ENCODE data around the gene SLFN14. TPM values are rescaled to one million over a fixed set of nuclear protein-coding genes. Genes with fewer than 3 reads are reported as not detected.
A peak's percentile ranks its signal among the peaks of the same experiment; 100 is the strongest.

The SLFN14 gene
- total and polyA plus RNA-seq, 2 of the 4 experiments (the other 2 are of a cell fraction), result not detected

DNA sequence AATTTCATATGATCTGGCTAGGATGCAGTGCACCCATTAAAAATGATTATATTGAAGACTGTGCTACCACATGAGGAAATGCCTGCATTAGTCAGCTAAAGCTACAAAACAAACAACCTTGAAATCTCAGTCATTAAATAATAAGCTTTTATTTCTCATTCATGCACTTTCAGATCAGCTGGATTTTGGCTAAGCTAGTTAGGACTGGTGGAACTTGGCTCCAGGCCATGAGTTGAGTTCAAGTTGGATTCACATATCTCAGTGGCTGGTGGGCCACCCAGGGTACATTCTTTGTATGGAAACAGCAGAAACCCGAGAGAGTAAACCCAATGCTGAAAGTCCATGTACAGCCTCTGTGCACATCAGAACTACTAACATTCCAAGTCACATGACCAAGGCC lies 16.8 kb downstream of the SLFN14 start:
- Histone ChIP-seq H3K4me2 (ENCODE audit: low read depth, low read length) (no peak overlapping the region), H4K91ac (ENCODE audit: insufficient read depth, low read depth, low read length) (no peak overlapping the region), H4K8ac (ENCODE audit: low read depth in 2 of 2, low read length in 2 of 2) (no peak overlapping the region), H3K79me1 (ENCODE audit: low read depth in 1 of 2, low read length in 2 of 2) (no peaks in the 10 kb centered on the region), H4K20me1 (ENCODE audit: insufficient read depth, low read length) (no peaks in the 10 kb centered on the region), H3K4me1 (ENCODE audit: control insufficient read depth, insufficient read depth, low read length) (no peaks in the 10 kb centered on the region), H4K5ac (ENCODE audit: low read depth, low read length) (no peak overlapping the region), H3K36me3 (ENCODE audit: control insufficient read depth, insufficient read depth, low read length) (no peaks in the 10 kb centered on the region), H3K27me3 (ENCODE audit: control insufficient read depth, insufficient read depth, low read length) (peaks cover 12% of the 10 kb centered on the region), H2BK20ac (ENCODE audit: low read depth, low read length) (no peak overlapping the region), H3K4ac (ENCODE audit: low read depth, low read length) (no peak overlapping the region), H2AFZ (replicated peaks; ENCODE audit: low read length, poor library complexity) (no peak overlapping the region), H3K9me3 (ENCODE audit: control insufficient read depth, insufficient read depth, low read length) (no peaks in the 10 kb centered on the region), H3K4me3 (ENCODE audit: insufficient read depth, low read depth, low read length) (no peak overlapping the region), H3K9me1 (ENCODE audit: insufficient read depth, low read length) (no peaks in the 10 kb centered on the region), H2AK9ac (replicated peaks; ENCODE audit: low read depth, low read length, poor library complexity) (no peak overlapping the region), H2AK5ac (ENCODE audit: low read depth, low read length) (no peak overlapping the region), H3K9ac (ENCODE audit: low read depth, low read length) (no peak overlapping the region), H2BK15ac (ENCODE audit: low read depth, low read length) (no peak overlapping the region), H3K27ac (ENCODE audit: insufficient read depth, low read length) (no peak overlapping the region), H3K18ac (ENCODE audit: low read depth, low read length) (no peak overlapping the region), H3K14ac (replicated peaks; ENCODE audit: low read depth, low read length) (no peak overlapping the region), H3K56ac (ENCODE audit: extremely low read depth, insufficient read depth, low read length) (no peak overlapping the region), H2BK120ac (ENCODE audit: low read depth, low read length) (no peak overlapping the region), H2BK5ac (ENCODE audit: low read depth, low read length, poor library complexity, severe bottlenecking) (no peak overlapping the region), H3K23ac (ENCODE audit: low read depth, low read length) (no peak overlapping the region)
- POLR2A ChIA-PET (ENCODE audit: unreplicated experiment), result interaction anchor here (0.6 kb wide), 1 partner anchor 322 kb away, joined by 3 read pairs; no protein-coding TSS in a partner anchor
- in situ Hi-C loops (cut with MboI; ENCODE audit: low sequenced_read_pairs) (loop anchor here (25.0 kb wide), 1 partner anchor 1132 kb away; no protein-coding TSS in a partner anchor), dilution Hi-C loops (cut with HindIII; ENCODE audit: low sequenced_read_pairs, unreplicated experiment) (loop anchor here (25.0 kb wide), 2 partner anchors 232 to 357 kb away; partner anchors contain the start of gene SLC35G3), intact Hi-C loops (cut with micrococcal nuclease) (loop anchor here (10.0 kb wide), 1 partner anchor 549 kb away; no protein-coding TSS in a partner anchor)
- peak; percentile 11 for DNase-seq
- TF ChIP-seq RCOR1 (IDR thresholded peaks at IDR 0.05; ENCODE audit: insufficient replicate concordance, low read length) (no peak), RAD21 (IDR thresholded peaks at IDR 0.05; ENCODE audit: low read length) (no peak), CHD1 (IDR thresholded peaks at IDR 0.05; ENCODE audit: low read depth, low read length) (no peak), FOS (IDR thresholded peaks at IDR 0.05; ENCODE audit: low read depth, low read length) (no peak), SMC3 (IDR thresholded peaks at IDR 0.05; ENCODE audit: low read depth, low read length) (no peak), MXI1 (IDR thresholded peaks at IDR 0.05; ENCODE audit: borderline replicate concordance, low read depth, low read length) (no peak), BHLHE40 (IDR thresholded peaks at IDR 0.05; ENCODE audit: low read depth, low read length) (no peak), POLR2A (IDR thresholded peaks at IDR 0.05; ENCODE audit: low read depth, low read length) (no peak), RFX5 (IDR thresholded peaks at IDR 0.05; ENCODE audit: low read depth, low read length) (no peak), NFE2L2 (IDR thresholded peaks at IDR 0.05; ENCODE audit: low read depth, low read length) (no peak), ELK1 (IDR thresholded peaks at IDR 0.05; ENCODE audit: borderline replicate concordance, low read depth, low read length) (no peak)
- TF ChIP-seq, protein P1, sequence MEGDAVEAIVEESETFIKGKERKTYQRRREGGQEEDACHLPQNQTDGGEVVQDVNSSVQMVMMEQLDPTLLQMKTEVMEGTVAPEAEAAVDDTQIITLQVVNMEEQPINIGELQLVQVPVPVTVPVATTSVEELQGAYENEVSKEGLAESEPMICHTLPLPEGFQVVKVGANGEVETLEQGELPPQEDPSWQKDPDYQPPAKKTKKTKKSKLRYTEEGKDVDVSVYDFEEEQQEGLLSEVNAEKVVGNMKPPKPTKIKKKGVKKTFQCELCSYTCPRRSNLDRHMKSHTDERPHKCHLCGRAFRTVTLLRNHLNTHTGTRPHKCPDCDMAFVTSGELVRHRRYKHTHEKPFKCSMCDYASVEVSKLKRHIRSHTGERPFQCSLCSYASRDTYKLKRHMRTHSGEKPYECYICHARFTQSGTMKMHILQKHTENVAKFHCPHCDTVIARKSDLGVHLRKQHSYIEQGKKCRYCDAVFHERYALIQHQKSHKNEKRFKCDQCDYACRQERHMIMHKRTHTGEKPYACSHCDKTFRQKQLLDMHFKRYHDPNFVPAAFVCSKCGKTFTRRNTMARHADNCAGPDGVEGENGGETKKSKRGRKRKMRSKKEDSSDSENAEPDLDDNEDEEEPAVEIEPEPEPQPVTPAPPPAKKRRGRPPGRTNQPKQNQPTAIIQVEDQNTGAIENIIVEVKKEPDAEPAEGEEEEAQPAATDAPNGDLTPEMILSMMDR (conservative IDR thresholded peaks at IDR 0.05; ENCODE audit: low read depth, low read length), result no peak
- CTCF ChIA-PET, result no interaction called here
- no TSS peak for BruUV-seq (replicated peaks)
- ATAC-seq (ENCODE audit: low read depth), result no peak
- no CpG with 5 or more reads among the region's 1 CpG for WGBS, 2 experiments (ENCODE audit: extremely low coverage in 2 of 2, insufficient read length in 1 of 2)

All from IMR-90 (cell line).